Activated CD8-positive, alpha-beta T cell treated with anti-CD3 and anti-CD28 coated beads, Interleukin-2, amount 10 ng/mL, durations not matched to agents 7 days and 5 days (primary cell): ENCODE results near the gene RNF207. TPM values are rescaled to one million over a fixed set of nuclear protein-coding genes. Genes with fewer than 3 reads are reported as not detected.

ENCODE experiments used
- ATAC-seq: fragments of 150-1000 bp; cut with Tn5 transposase; one replicate; pipeline ENCODE4 v1.10.0; 2021; ENCODE audit warnings: moderate library complexity
- CTCF ChIA-PET: fragments of 350-600 bp; sonication (Branson Sonifier 250); formaldehyde crosslinking; loops from one replicate; lab custom pipeline; 2021; ENCODE audit warnings: antibody characterized with exemption; lab: Charles Lee
- POLR2A ChIA-PET: fragments of 350-600 bp; sonication (Branson Sonifier 250); formaldehyde crosslinking; loops from one replicate; lab custom pipeline; 2021; ENCODE audit warnings: antibody characterized with exemption; lab: Charles Lee
- DNase-seq: peaks from one replicate; pipeline ENCODE4 v3.0.0-alpha.2; 2020
- H3K27ac Mint-ChIP-seq: one replicate; pipeline ENCODE4 v1.8.0; 2021; ENCODE audit warnings: mild to moderate bottlenecking, mixed read lengths
- H3K27me3 Mint-ChIP-seq: one replicate; pipeline ENCODE4 v1.8.0; 2021; ENCODE audit warnings: low read depth, mixed read lengths
- H3K36me3 Mint-ChIP-seq: one replicate; pipeline ENCODE4 v1.8.0; 2021; ENCODE audit warnings: low read depth, mixed read lengths
- H3K4me1 Mint-ChIP-seq: one replicate; pipeline ENCODE4 v1.8.0; 2021; ENCODE audit warnings: low read depth, mixed read lengths
- H3K4me3 Mint-ChIP-seq: one replicate; pipeline ENCODE4 v1.8.0; 2021; ENCODE audit warnings: mild to moderate bottlenecking, mixed read lengths
- H3K9me3 Mint-ChIP-seq: one replicate; pipeline ENCODE4 v1.8.0; 2022; ENCODE audit warnings: mixed read lengths; ENCODE audit not compliant: insufficient read depth
- total RNA-seq, 2 experiments: library from RNA; stranded (reverse); gene quantifications; one replicate each; pipeline ENCODE4 v1.2.3, GENCODE V29; 2021

Gene RNF207, protein sequence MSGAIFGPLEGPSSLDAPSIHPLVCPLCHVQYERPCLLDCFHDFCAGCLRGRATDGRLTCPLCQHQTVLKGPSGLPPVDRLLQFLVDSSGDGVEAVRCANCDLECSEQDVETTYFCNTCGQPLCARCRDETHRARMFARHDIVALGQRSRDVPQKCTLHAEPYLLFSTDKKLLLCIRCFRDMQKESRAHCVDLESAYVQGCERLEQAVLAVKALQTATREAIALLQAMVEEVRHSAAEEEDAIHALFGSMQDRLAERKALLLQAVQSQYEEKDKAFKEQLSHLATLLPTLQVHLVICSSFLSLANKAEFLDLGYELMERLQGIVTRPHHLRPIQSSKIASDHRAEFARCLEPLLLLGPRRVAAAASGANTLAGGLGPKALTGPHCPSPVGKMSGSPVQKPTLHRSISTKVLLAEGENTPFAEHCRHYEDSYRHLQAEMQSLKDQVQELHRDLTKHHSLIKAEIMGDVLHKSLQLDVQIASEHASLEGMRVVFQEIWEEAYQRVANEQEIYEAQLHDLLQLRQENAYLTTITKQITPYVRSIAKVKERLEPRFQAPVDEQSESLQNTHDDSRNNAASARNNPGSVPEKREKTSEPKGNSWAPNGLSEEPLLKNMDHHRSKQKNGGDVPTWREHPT
- 1 to 10 TPM; 1.6 to 2.0 TPM for total RNA-seq

DNA sequence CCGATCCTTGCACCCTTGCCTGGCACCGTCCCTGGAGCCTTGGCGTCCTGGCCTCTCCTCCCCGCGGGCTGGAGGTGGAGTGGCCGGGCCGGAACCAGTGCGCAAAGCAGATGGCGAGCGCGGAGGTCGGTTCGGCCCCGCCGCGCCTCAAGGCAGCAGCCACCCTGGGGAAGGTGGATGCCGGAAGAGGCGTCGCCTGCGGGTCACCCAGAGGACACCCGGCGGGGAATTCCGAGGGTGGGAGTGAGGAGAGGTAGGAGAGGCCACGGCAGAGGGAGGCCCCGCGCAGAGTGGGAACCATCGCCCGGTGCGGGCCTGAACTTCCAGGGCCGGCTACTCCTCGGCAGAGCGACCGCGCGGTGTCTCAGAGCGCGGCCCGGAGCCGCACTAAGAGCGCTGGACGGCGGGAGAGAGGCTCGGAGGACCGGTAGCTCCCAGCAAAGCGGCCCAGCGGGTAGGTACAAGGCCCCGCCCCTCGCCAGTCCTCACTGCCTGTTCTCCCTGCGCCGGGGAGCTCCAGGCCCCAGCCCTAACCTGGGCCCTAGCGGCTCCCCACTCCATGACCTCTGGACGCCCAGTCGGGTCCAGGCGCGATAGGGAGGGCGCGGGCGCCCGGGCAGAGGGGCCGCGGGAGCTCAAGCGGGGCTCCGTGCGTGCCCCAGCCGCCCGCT lies at the start of gene RNF207:
TSS of gene RNF207 (plus strand) at position 271 of the 671 bp plus-strand sequence. CDS start 417 bp downstream, outside the sequence.
- CTCF ChIA-PET, result interaction anchor here (1.0 to 3.4 kb wide), 12 partner anchors 8 to 41 kb away, joined by 3 to 20 read pairs (median 4); no protein-coding TSS in a partner anchor
- DNase-seq, result peak; percentile 52
- Mint-ChIP-seq H3K36me3 (no peaks in the 10 kb centered on the region), H3K4me3 (peak within 1 kb of the TSS; percentile 60), H3K4me1 (peaks cover 19% of the 10 kb centered on the region), H3K27ac (no peak within 1 kb of the TSS), H3K27me3 (peaks cover 17% of the 10 kb centered on the region), H3K9me3 (no peaks in the 10 kb centered on the region)
- POLR2A ChIA-PET, result interaction anchor here (0.6 to 3.4 kb wide), 3 partner anchors 14 to 53 kb away, joined by 3 to 11 read pairs (median 4); partner anchors contain the start of gene ICMT
- ATAC-seq, result peak; percentile 65

DNA sequence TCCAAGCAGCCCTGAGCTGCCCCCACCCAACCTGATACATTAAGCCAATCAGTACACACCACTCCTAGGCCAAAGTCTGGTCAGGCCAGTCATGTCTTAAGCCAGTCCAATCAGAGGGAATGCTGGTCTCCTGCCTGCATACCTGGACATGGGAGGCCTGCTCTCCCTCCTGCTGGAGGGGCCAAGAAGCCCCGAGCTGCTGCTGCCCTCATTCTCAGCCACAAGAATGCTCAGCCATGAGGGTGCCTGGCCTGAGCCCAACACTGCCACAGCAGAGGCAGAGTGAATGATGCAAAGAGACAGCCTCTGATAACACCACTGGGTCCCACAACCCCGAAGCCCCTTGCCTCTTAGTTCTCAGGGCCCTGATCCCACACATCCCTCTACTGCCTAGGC lies 48.8 kb upstream of the RNF207 start:
- H3K27me3 Mint-ChIP-seq, result no peaks in the 10 kb centered on the region
- POLR2A ChIA-PET, result interaction anchor here (1.4 kb wide), 1 partner anchor 11 kb away, joined by 3 read pairs; no protein-coding TSS in a partner anchor
- CTCF ChIA-PET, result no interaction called here
- no peak for DNase-seq
- no peak for ATAC-seq
- H3K27ac Mint-ChIP-seq, result no peak overlapping the region
- H3K4me3 Mint-ChIP-seq, result no peak overlapping the region
- no peaks in the 10 kb centered on the region for H3K36me3 Mint-ChIP-seq
- no peaks in the 10 kb centered on the region for H3K9me3 Mint-ChIP-seq
- H3K4me1 Mint-ChIP-seq, result peaks cover 10% of the 10 kb centered on the region

DNA sequence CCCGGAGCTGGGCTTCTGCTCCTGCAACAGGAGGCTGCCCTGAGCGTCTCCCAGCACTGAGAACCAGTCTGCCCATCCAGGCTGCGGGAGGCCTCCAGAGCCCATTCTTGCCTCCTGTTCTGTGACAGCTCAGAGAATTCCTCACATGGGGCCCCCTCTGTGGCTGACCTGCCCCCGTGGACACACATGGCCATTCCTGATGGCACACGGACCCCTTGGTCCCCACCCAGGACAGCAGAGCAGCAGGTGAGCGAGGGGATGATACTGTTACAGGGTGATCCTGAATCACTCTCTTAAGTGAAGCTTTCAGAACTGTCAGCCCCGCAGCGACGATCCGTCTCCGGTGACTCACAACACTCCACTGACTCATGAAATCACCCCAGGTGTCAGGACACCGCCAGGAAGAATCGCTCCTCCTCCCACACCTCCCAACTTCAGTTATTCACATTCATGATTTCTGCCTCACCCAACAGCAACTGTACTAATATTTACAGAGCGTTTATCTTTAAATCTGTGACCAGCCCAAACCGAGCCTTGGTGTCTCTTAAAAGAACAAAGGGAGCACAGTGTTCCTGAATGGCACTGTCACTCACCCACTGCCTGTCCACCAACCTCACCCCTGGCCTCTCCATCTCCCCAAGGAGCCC lies 48.3 kb upstream of the RNF207 start:
- H3K4me3 Mint-ChIP-seq, result no peak overlapping the region
- ChIA-PET POLR2A (no interaction called here), CTCF (no interaction called here)
- peaks cover 10% of the 10 kb centered on the region for H3K4me1 Mint-ChIP-seq
- H3K9me3 Mint-ChIP-seq, result no peaks in the 10 kb centered on the region
- H3K27me3 Mint-ChIP-seq, result no peaks in the 10 kb centered on the region
- no peak for DNase-seq
- no peak overlapping the region for H3K27ac Mint-ChIP-seq
- H3K36me3 Mint-ChIP-seq, result no peaks in the 10 kb centered on the region
- ATAC-seq, result no peak

DNA sequence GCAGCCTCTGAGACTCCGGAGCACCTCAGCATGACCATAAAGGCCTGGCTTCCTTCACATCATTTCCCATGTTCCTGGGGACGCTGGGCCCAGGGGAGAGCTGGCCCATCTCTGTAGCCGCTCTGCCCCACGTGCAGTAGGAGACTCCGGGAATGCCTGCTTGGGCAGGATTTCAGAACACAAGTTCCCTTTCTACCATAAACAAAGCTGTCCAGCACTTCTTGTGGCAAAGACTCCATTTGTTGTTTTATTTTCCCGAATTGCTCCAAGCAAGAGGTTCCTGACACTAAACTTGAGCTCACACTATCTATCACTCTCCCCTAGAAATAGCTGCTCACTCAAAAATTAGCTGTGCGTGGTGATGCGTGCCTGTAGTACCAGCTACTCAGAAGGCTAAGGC lies 47.7 kb upstream of the RNF207 start:
- ATAC-seq (no peak), DNase-seq (no peak)
- CTCF ChIA-PET, result no interaction called here
- POLR2A ChIA-PET, result no interaction called here
- Mint-ChIP-seq H3K4me3 (no peak overlapping the region), H3K27me3 (no peaks in the 10 kb centered on the region), H3K4me1 (peaks cover 10% of the 10 kb centered on the region), H3K36me3 (no peaks in the 10 kb centered on the region), H3K9me3 (no peaks in the 10 kb centered on the region), H3K27ac (no peak overlapping the region)

DNA sequence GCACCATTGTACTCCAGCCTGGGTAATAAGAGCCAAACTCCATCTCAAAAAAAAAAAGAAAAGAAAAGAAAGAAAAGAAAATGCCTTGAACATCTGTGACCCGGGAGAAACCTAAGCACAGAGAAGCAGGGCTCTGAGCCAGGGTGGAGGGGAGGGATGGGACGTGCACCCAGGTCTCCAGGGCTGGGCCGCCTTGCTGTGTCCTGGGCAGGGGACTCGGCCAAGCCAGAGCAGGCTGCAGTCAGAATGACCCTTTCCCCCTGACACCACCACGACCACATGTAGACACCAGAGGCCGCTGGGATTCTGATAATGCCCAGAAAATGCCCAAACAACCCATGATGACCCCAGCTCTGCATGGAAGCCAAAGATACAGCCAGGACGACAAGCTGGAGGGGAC lies 43.6 kb upstream of the RNF207 start:
- no peaks in the 10 kb centered on the region for H3K36me3 Mint-ChIP-seq
- POLR2A ChIA-PET, result no interaction called here
- DNase-seq (no peak), ATAC-seq (no peak)
- CTCF ChIA-PET, result interaction anchor here (0.7 kb wide), 1 partner anchor 84 kb away, joined by 3 read pairs; no protein-coding TSS in a partner anchor
- H3K4me1 Mint-ChIP-seq, result no peaks in the 10 kb centered on the region
- H3K27me3 Mint-ChIP-seq, result no peaks in the 10 kb centered on the region
- H3K27ac Mint-ChIP-seq, result no peak overlapping the region
- no peak overlapping the region for H3K4me3 Mint-ChIP-seq
- H3K9me3 Mint-ChIP-seq, result no peaks in the 10 kb centered on the region

DNA sequence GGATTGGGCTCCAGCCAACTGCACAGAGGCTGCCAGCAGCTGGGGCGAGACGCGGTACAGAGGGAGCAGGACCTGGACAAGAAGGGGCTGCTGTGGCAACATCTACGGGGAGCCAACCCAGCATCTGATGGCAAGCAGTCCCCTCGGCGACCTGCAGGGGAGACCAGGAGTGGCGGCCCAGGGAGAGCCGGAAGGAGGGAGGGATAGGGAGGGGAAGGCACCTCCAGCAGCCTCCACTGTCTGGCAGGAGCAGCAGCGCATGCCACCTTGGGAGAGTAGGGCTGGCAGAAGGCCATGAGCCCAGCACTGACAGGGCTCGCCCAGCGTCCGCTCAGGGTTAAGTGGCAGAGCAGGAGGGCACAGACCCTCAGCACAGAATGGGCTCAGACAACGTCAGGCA lies 43.1 kb upstream of the RNF207 start:
- no peaks in the 10 kb centered on the region for H3K9me3 Mint-ChIP-seq
- DNase-seq (no peak), ATAC-seq (no peak)
- no peaks in the 10 kb centered on the region for H3K36me3 Mint-ChIP-seq
- POLR2A ChIA-PET, result no interaction called here
- CTCF ChIA-PET, result no interaction called here
- H3K4me3 Mint-ChIP-seq, result no peak overlapping the region
- no peak overlapping the region for H3K27ac Mint-ChIP-seq
- no peaks in the 10 kb centered on the region for H3K4me1 Mint-ChIP-seq
- H3K27me3 Mint-ChIP-seq, result no peaks in the 10 kb centered on the region

DNA sequence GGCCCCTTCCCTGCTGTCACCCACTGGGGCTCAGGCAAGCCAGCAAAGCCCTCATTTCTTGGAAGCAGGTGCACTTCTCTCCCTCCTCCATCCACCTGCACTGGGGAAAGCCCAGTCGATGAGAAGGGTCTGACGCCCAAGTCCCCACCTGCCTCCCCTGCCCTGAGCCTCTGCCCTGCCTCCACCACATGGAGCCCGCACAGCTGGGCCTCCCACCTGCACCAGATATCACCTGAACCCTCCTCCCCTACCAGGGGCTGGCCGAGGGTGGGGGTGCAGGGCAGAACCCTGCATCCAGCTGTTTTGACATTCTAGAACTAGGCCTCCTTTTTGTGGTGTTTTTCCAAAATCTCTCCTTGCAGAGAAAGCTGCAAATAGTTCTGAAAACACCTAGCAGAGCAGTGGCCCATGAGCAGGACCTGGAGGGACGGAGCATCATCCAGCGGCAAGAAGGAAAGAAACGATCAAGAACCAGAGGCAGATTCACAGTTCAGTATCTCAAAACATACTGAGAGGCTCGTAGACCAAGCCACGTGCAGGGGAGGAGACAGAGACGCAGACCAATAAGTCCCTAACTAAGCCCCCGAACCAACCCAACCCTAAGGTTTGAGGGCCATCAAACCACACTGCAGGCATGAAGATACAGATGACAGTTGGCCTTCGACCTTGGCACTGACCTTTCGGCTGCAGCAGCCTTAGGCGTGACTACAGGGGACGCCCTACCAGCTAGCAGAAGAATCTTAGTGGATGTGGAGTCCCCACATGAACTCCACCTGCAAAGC lies 42.5 kb upstream of the RNF207 start:
- CTCF ChIA-PET, result no interaction called here
- Mint-ChIP-seq H3K4me3 (no peak overlapping the region), H3K27me3 (no peaks in the 10 kb centered on the region), H3K36me3 (no peaks in the 10 kb centered on the region), H3K27ac (no peak overlapping the region), H3K9me3 (no peaks in the 10 kb centered on the region), H3K4me1 (no peaks in the 10 kb centered on the region)
- no peak for ATAC-seq
- POLR2A ChIA-PET, result no interaction called here
- DNase-seq, result no peak

DNA sequence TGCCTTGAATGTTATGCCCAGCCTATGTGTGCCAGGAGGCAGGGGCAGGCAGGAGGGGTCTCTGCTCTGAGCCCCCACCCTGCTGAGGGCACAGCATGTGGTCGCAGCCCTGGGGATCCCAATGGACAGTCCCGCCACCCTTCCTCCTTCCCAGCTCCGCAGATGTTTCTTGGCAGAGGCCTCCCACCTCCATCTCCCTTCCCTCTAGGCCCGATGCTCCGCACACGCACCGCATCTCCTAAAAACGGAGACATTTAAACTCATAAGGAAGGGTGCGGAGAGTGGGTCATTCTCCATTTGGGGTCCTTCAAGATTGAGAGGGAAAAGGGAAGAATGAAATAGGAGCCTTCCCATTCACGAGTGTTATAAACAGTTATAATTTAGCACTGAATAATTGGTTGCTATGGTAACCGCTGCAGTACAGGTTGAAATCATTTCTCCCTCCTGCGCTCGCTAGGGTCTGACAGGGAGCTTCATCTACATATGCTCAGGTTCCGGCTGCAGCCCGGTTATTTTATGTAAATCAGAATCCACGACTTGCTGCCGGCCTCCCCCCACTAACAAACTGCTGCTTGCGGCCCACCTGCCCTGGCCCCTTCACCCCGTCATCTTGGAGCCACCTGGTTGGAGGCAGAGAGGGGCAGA lies 41.8 kb upstream of the RNF207 start:
- ATAC-seq (no peak), DNase-seq (no peak)
- Mint-ChIP-seq H3K4me3 (no peak overlapping the region), H3K27ac (no peak overlapping the region), H3K36me3 (no peaks in the 10 kb centered on the region), H3K9me3 (no peaks in the 10 kb centered on the region), H3K27me3 (no peaks in the 10 kb centered on the region), H3K4me1 (no peaks in the 10 kb centered on the region)
- CTCF ChIA-PET, result no interaction called here
- POLR2A ChIA-PET, result no interaction called here

DNA sequence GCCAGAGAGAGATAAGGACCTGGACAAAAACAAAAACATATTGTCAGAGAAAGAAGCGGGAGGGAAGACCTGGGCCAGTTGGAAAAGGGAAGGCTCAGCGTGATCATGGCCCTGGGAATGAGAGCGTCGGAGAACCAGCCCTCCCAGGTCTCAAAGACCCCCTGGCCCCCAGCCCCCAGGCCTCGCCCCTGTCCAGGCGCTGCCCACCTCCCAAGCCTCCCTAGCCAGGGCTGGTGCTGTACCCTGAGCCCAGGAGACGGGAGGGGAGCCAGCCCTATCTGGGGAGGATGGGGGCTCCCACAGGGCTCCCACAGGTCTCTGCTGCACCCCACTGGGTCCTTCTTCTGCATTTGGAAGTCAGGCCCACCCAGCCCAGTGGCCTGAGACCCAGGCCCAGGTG lies 40.9 kb upstream of the RNF207 start:
- POLR2A ChIA-PET, result no interaction called here
- H3K36me3 Mint-ChIP-seq, result no peaks in the 10 kb centered on the region

DNA sequence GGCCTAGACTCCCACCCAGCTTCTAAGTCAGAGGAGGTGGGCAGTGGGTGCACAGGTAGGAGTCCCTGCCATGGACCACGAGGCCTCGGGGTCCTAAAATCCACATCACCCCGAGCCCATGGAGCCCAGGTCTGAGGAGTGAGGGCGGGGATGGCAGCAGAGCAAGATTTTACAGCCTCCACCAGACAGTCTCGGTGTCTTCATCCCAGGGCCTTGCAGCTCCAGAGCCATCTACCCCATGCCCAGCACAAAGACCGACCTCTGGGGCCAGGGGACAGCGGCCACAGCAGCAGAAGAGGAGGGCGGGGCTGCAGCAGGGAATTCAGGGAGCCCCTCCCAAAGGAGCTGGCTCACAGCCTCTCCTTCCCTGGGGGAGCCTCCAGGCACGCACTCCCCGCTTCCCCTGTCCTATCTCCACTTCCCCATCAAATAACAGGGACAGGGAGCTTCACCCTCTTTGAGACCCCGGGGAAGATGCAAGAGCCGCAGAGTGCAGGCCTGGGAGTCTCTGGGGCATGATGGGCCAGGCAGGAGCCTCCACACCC lies 40.4 kb upstream of the RNF207 start:
- H3K36me3 Mint-ChIP-seq, result no peaks in the 10 kb centered on the region
- no peaks in the 10 kb centered on the region for H3K4me1 Mint-ChIP-seq
- H3K27ac Mint-ChIP-seq, result no peak overlapping the region
- ChIA-PET CTCF (no interaction called here), POLR2A (no interaction called here)
- no peak for DNase-seq
- no peaks in the 10 kb centered on the region for H3K9me3 Mint-ChIP-seq
- no peak overlapping the region for H3K4me3 Mint-ChIP-seq
- no peaks in the 10 kb centered on the region for H3K27me3 Mint-ChIP-seq
- ATAC-seq, result no peak

More for the DNA sequence above, 40.9 kb upstream of the RNF207 start:
- CTCF ChIA-PET, result no interaction called here
- Mint-ChIP-seq H3K9me3 (no peaks in the 10 kb centered on the region), H3K4me1 (no peaks in the 10 kb centered on the region), H3K27ac (no peak overlapping the region), H3K4me3 (no peak overlapping the region), H3K27me3 (no peaks in the 10 kb centered on the region)
- no peak for ATAC-seq
- no peak for DNase-seq
